H1 (cell line): Measurements from ENCODE around the gene CAPN3. TPM values are rescaled to one million over a fixed set of nuclear protein-coding genes. Genes with fewer than 3 reads are reported as not detected.

Source experiments
- BCL11A ChIP-seq, 2 experiments: IDR thresholded peaks; one replicate each; pipeline ENCODE4 v1.6.1; 2011; ENCODE audit warnings: low read depth in 2 of 2, low read length in 2 of 2, mild to moderate bottlenecking in 2 of 2
- CBX5 ChIP-seq: fragments of 300-800, 300-1000 bp; sonication (generic); IDR thresholded peaks from 2 replicates; pipeline ENCODE4 v1.7.1; 2016; ENCODE audit warnings: antibody characterized with exemption, low read length, low read depth
- CHD1 ChIP-seq: IDR thresholded peaks from 2 replicates; pipeline ENCODE4 v1.6.1; 2012; ENCODE audit warnings: low read depth, low read length, improper control_type of control experiment
- CREB1 ChIP-seq: IDR thresholded peaks from 2 replicates; pipeline ENCODE4 v1.6.1; 2012; ENCODE audit warnings: inconsistent platforms
- E2F6 ChIP-seq: IDR thresholded peaks from 2 replicates; pipeline ENCODE4 v1.6.1; 2012; ENCODE audit warnings: inconsistent platforms
- GABPA ChIP-seq: IDR thresholded peaks from 2 replicates; pipeline ENCODE4 v1.6.1; 2011; ENCODE audit warnings: mild to moderate bottlenecking, low read length, moderate library complexity, borderline replicate concordance; ENCODE audit not compliant: insufficient read depth
- GTF2F1 ChIP-seq: IDR thresholded peaks from 2 replicates; pipeline ENCODE4 v1.6.1; 2012; ENCODE audit warnings: low read depth, low read length, improper control_type of control experiment, borderline replicate concordance
- KDM5A ChIP-seq: fragments of 200-600 bp; IDR thresholded peaks from 2 replicates; pipeline ENCODE4 v1.7.1; 2012; ENCODE audit warnings: mild to moderate bottlenecking, low read length, inconsistent platforms, mixed read lengths
- POLR2AphosphoS5 ChIP-seq: IDR thresholded peaks from 2 replicates; pipeline ENCODE4 v1.6.1; 2011; ENCODE audit warnings: low read depth, low read length
- POU5F1 ChIP-seq: IDR thresholded peaks from 2 replicates; pipeline ENCODE4 v1.6.1; 2011; ENCODE audit warnings: low read depth, mild to moderate bottlenecking, low read length, moderate library complexity
- RFX5 ChIP-seq: IDR thresholded peaks from 2 replicates; pipeline ENCODE4 v1.6.1; 2011; ENCODE audit warnings: low read depth, low read length, improper control_type of control experiment, borderline replicate concordance
- RNF2 ChIP-seq: fragments of 200-900, 300-1000 bp; sonication (generic); IDR thresholded peaks from 2 replicates; pipeline ENCODE4 v1.7.1; 2016; ENCODE audit warnings: borderline replicate concordance, low read depth, mild to moderate bottlenecking, antibody characterized with exemption, low read length; ENCODE audit not compliant: poor library complexity, severe bottlenecking; ENCODE audit errors: missing control alignments
- SIRT6 ChIP-seq: IDR thresholded peaks from one replicate; pipeline ENCODE4 v1.7.1; 2012; ENCODE audit warnings: low read length, inconsistent platforms
- SIX5 ChIP-seq: IDR thresholded peaks from 2 replicates; pipeline ENCODE4 v1.6.1; 2011; ENCODE audit warnings: mild to moderate bottlenecking, low read depth, low read length
- SP2 ChIP-seq: IDR thresholded peaks from 2 replicates; pipeline ENCODE4 v1.6.1; 2012; ENCODE audit warnings: mild to moderate bottlenecking, low read length, inconsistent platforms
- SP4 ChIP-seq: IDR thresholded peaks from 2 replicates; pipeline ENCODE4 v1.6.1; 2012; ENCODE audit warnings: low read length, inconsistent platforms
- SUZ12 ChIP-seq: fragments of 200-600 bp; sonication (generic); IDR thresholded peaks from 2 replicates; pipeline ENCODE4 v1.6.1; 2012; ENCODE audit warnings: mild to moderate bottlenecking, inconsistent platforms, low read length, moderate library complexity, mixed read lengths
- TAF1 ChIP-seq: IDR thresholded peaks from 2 replicates; pipeline ENCODE4 v1.6.1; 2011; ENCODE audit warnings: mild to moderate bottlenecking, low read depth, low read length
- TBP ChIP-seq: IDR thresholded peaks from 2 replicates; pipeline ENCODE4 v1.6.1; 2011; ENCODE audit warnings: low read depth, low read length, improper control_type of control experiment
- TCF12 ChIP-seq: IDR thresholded peaks from 2 replicates; pipeline ENCODE4 v1.6.1; 2011; ENCODE audit warnings: low read depth, mild to moderate bottlenecking, low read length
- TEAD4 ChIP-seq: IDR thresholded peaks from 2 replicates; pipeline ENCODE4 v1.6.1; 2012; ENCODE audit warnings: low read depth, low read length, inconsistent platforms, mixed read lengths
- polyA plus RNA-seq, 7 experiments: library from polyadenylated mRNA; depleted of rRNA in 3 of 7; stranded (reverse) in 5 of 7; unstranded in 2 of 7; fragments of >200 nt in 5 of 7; fragments of 200-250 nt in 2 of 7; gene quantifications; 1 replicate in 5 of 7; 2 replicates in 1 of 7; 4 replicates in 1 of 7; pipeline versions ENCODE4 v1.2.1 to v1.2.3, GENCODE V29; 2011 to 2013; ENCODE audit warnings: missing spikeins in 2 of 7, mixed read lengths in 2 of 7
- total RNA-seq: library from RNA; stranded (reverse); fragmentation: NEBNext Ultra II Directional; extraction: Animal tissue kit (Norgen Biotek cat#: 25700); gene quantifications from 2 replicates; pipeline ENCODE4 v1.2.1, GENCODE V29; 2021

The CAPN3 gene
- total and polyA plus RNA-seq, 2 of the 8 experiments (the other 6 are each of a cell fraction or from before 2014, with no cell fraction given): 0.80 to 2.1 TPM

DNA sequence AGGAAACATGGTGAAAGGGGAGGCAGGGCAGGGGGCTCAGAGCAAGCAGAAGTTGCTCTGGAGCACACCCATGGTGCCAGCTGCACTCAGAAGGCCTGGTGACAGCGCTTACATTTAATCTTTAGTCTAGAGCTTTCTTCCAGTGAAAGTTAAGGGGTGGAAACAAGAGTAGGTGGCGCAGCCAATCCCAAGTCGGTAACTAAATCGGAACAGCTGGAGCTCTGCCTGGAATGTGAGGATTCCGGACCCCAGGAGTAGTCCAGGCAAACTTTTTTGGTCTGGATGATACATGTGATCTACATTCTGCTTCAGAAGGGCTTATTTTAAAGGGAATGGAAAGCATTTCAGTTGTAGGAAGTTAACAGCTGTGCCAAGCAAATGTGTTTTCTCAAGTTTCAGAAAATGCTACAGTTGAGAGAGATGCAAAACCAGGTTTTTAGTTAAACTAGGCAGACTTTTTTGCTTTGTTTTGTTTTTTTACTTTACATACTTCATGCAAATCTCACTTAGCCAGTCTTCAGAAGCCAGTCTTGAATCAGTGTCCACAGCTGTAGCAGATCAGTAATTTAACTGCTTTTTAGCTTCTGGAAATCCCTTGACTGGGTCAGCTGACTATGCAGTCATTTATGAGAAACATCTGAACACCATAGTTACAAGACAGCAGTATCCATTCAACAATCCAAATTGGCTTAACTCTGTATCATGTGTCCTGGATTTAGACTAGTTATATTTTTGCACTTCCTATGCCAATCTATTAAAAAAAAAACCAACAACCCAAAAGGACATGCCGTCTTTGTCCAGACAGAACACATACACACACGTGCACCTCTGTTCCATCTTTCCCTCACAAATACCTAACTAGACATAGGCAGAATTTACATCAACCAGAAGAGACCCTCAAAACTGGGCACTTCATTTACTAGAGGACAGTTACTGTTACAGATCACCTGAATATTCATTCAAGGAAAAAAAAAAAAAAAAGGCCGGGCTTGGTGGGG is 98.4 kb downstream of the CAPN3 start (continued):
- TF ChIP-seq SP2 (no peak), SIRT6 (no peak), SP4 (no peak), TEAD4 (peak; percentile 99), CBX5 (no peak), SIX5 (no peak), KDM5A (no peak), TAF1 (0 out of 2 replicates have a peak, but pooled peaks have one; percentile 50), POLR2AphosphoS5 (0 out of 2 replicates have a peak, but pooled peaks have one; percentile 44), BCL11A (IDR thresholded peaks at IDR 0.05; ENCODE audit: low read depth in 2 of 2, low read length in 2 of 2) (no peak), TBP (peak; percentile 65), E2F6 (no peak), RFX5 (no peak), CREB1 (no peak), GABPA (no peak), GTF2F1 (no peak), POU5F1 (no peak), TCF12 (peak; percentile 80; the same call in 1 of the 2 replicates), RNF2 (no peak), SUZ12 (no peak), CHD1 (no peak)
